Natural killer cell (primary cell): ENCODE measurements around the gene VPS35L. TPM values are rescaled to one million over a fixed set of nuclear protein-coding genes. Genes with fewer than 3 reads are reported as not detected.
"Not testable (repeated sequence)": the region's sequence is repeated elsewhere in the genome, so short reads cannot be mapped to it uniquely, and the experiment has no call there.

ENCODE experiments used
- ATAC-seq, 3 donors: fragments of 150-1000 bp in 2 of 3; fragments of 200-7000 bp in 1 of 3; cut with Tn5 transposase; 1 replicate in 1 of 3; 2 replicates in 2 of 3; pipeline ENCODE4 v1.10.0; 2021; ENCODE audit warnings: mild to moderate bottlenecking in 2 of 3, moderate library complexity in 2 of 3
- DNase-seq, 2 donors: peaks; one replicate each; pipeline versions ENCODE4 v3.0.0 to v3.0.0-alpha.2; 2013 to 2021; ENCODE audit warnings: mixed read lengths in 1 of 2
- H3K27ac ChIP-seq: one replicate; pipeline ENCODE4 v1.5.1; 2013; ENCODE audit warnings: mild to moderate bottlenecking, low read length
- H3K27me3 ChIP-seq: one replicate; pipeline ENCODE4 v1.6.1; 2013; ENCODE audit warnings: low read length; ENCODE audit not compliant: control insufficient read depth, insufficient read depth
- H3K36me3 ChIP-seq: one replicate; pipeline ENCODE4 v1.6.1; 2013; ENCODE audit warnings: low read length; ENCODE audit not compliant: control insufficient read depth, insufficient read depth
- H3K4me1 ChIP-seq: one replicate; pipeline ENCODE4 v1.6.1; 2013; ENCODE audit warnings: low read length; ENCODE audit not compliant: control insufficient read depth, insufficient read depth
- H3K4me3 ChIP-seq: one replicate; pipeline ENCODE4 v1.5.1; 2013; ENCODE audit warnings: low read length
- H3K9me3 ChIP-seq: one replicate; pipeline ENCODE4 v1.6.1; 2013; ENCODE audit warnings: low read length; ENCODE audit not compliant: control insufficient read depth, insufficient read depth
- H3K27ac Mint-ChIP-seq, 2 donors: one replicate each; pipeline ENCODE4 v1.8.0; 2022; ENCODE audit warnings: mild to moderate bottlenecking in 2 of 2, mixed read lengths in 2 of 2, moderate library complexity in 1 of 2
- H3K27me3 Mint-ChIP-seq, 2 donors: one replicate each; pipeline ENCODE4 v1.8.0; 2022; ENCODE audit warnings: low read depth in 2 of 2, mixed read lengths in 2 of 2
- H3K36me3 Mint-ChIP-seq: one replicate; pipeline ENCODE4 v1.8.0; 2022; ENCODE audit warnings: mixed read lengths
- H3K4me1 Mint-ChIP-seq, 2 donors: one replicate each; pipeline ENCODE4 v1.8.0; 2022; ENCODE audit warnings: mixed read lengths in 2 of 2
- H3K4me3 Mint-ChIP-seq: one replicate; pipeline ENCODE4 v1.8.0; 2022; ENCODE audit warnings: mild to moderate bottlenecking, moderate library complexity, mixed read lengths
- H3K9me3 Mint-ChIP-seq, 2 donors: one replicate each; pipeline ENCODE4 v1.8.0; 2022; ENCODE audit warnings: mixed read lengths in 2 of 2
- CTCF ChIP-seq: fragments of 200-600 bp; IDR thresholded peaks from one replicate; pipeline ENCODE4 v1.8.0; 2022; ENCODE audit warnings: antibody characterized with exemption
- WGBS: methylation state at CpG from one replicate; pipeline ENCODE4 v1.1.7; 2013; ENCODE audit warnings: missing lambda C conversion rate; ENCODE audit not compliant: insufficient coverage; 5-methylcytosine and 5-hydroxymethylcytosine counted together
- intact Hi-C: fragments of 100-400 bp; cut with micrococcal nuclease; formaldehyde crosslinking; loops from one replicate; pipeline ENCODE4 v1.14.2; 2022
- total RNA-seq, 4 donors: library from RNA; stranded (reverse); fragments of 120-200 nt in 1 of 4; gene quantifications; one replicate each; pipeline versions ENCODE4 v1.2.3 to v1.2.4, GENCODE V29; 2013 to 2022

Gene VPS35L
- total RNA-seq, 3 donors from 2014 or later (not counting 1 experiment from before 2014, with no cell fraction given) = 37.4 to 53.5 (median 44.4) TPM

- Mint-ChIP-seq H3K4me1 (no peaks in the 10 kb centered on the region), H3K9me3 (no peaks in the 10 kb centered on the region), H3K27ac (no peak overlapping the region)
These were observed 123.3 kb downstream of the VPS35L start for GRCh38 chr16:19678804-19679203.

DNA sequence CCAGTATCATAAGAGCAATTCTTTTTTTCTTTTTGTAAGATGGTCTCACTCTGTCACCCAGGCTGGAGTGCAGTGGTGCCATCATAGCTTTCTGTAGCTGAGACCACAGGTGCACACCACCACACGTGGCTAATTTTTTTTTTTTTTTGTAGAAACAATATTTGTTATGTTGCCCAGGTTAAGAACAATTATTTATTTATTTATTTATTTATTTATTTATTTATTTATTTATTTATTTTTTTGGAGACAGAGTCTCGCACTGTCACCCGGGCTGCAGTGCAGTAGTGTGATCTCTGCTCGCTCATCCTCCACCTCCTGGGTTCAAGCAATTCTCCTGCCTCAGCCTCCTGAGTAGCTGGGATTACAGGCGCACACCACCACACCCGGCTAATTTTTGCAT lies 123.8 kb downstream of the VPS35L start:
- H3K36me3 ChIP-seq = peaks cover 17% of the 10 kb centered on the region
- H3K36me3 Mint-ChIP-seq, H3K4me1 Mint-ChIP-seq, H3K4me1 ChIP-seq, H3K9me3 Mint-ChIP-seq, H3K27me3 Mint-ChIP-seq, intact Hi-C loops, H3K27me3 ChIP-seq, H3K27ac Mint-ChIP-seq, ATAC-seq, H3K27ac ChIP-seq, H3K4me3 ChIP-seq, H3K4me3 Mint-ChIP-seq, DNase-seq, H3K9me3 ChIP-seq: not testable (repeated sequence)
- WGBS = 96% methylated on average over 6 of the region's 6 CpGs

More at GRCh38 chr16:19678804-19679203, 123.3 kb downstream of the VPS35L start:
- intact Hi-C loops = no loop called here
- H3K4me1 ChIP-seq = no peaks in the 10 kb centered on the region
- no peak overlapping the region for H3K27ac ChIP-seq
- DNase-seq = no peak
- no peak for ATAC-seq
- H3K4me3 ChIP-seq = no peak overlapping the region
- TF ChIP-seq CTCF = no peak
- H3K27me3 Mint-ChIP-seq = no peaks in the 10 kb centered on the region
- no peaks in the 10 kb centered on the region for H3K9me3 ChIP-seq
- H3K27me3 ChIP-seq = no peaks in the 10 kb centered on the region
- H3K36me3 Mint-ChIP-seq = peaks cover 6% of the 10 kb centered on the region
- WGBS = 97% methylated on average over 4 of the region's 7 CpGs
- H3K36me3 ChIP-seq = peaks cover 14% of the 10 kb centered on the region
- no peak overlapping the region for H3K4me3 Mint-ChIP-seq

DNA sequence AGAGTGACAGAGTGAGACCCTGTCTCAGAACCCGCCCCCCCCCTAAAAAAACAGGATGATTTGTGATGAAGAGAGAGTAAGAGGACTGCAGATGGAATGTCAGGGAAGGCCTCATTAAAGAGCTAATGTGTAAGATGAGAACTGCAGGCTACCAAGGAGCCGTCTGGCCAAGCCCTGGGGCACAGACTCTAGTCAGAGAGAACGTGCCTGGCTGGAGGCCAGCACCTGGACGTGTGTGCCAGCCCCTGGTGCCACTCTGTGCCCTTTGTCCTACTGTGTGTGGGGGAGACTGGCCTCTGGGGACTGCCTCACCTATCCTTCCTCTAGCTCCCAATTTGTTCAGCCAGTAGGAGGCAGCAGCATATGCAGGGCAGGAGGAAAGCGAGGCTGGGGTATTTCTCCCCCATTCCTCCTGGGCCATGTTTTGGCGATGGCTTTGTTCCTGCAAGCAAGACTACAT lies 125.4 kb downstream of the VPS35L start:
- Histone ChIP-seq H3K4me1 (no peaks in the 10 kb centered on the region), H3K27ac (no peak overlapping the region), H3K36me3 (peaks cover 23% of the 10 kb centered on the region), H3K4me3 (no peak overlapping the region), H3K27me3 (no peaks in the 10 kb centered on the region), H3K9me3 (no peaks in the 10 kb centered on the region)
- WGBS = 98% methylated on average over 4 of the region's 6 CpGs
- Mint-ChIP-seq H3K27ac (no peak overlapping the region), H3K9me3 (no peaks in the 10 kb centered on the region), H3K4me3 (no peak overlapping the region), H3K27me3 (no peaks in the 10 kb centered on the region), H3K36me3 (peaks cover 9% of the 10 kb centered on the region), H3K4me1 (peaks cover 0 to under 1% of the 10 kb centered on the region in 2 donors)
- DNase-seq (no peak), ATAC-seq (no peak)
- TF ChIP-seq CTCF = no peak
- intact Hi-C loops = no loop called here

- Histone ChIP-seq H3K4me3 (no peak overlapping the region), H3K4me1 (no peaks in the 10 kb centered on the region), H3K27ac (no peak overlapping the region), H3K9me3 (no peaks in the 10 kb centered on the region), H3K36me3 (peaks cover 21% of the 10 kb centered on the region), H3K27me3 (no peaks in the 10 kb centered on the region)
- intact Hi-C loops = no loop called here
- no peak overlapping the region for H3K27ac Mint-ChIP-seq
- 75% methylated on average over 12 of the region's 12 CpGs for WGBS
- H3K36me3 Mint-ChIP-seq = peaks cover 16% of the 10 kb centered on the region
- peaks cover 0 to 4% of the 10 kb centered on the region in 2 donors for H3K4me1 Mint-ChIP-seq
- no peak for ATAC-seq
- no peak for TF ChIP-seq CTCF
- no peak for DNase-seq
- H3K9me3 Mint-ChIP-seq = no peaks in the 10 kb centered on the region
- no peak overlapping the region for H3K4me3 Mint-ChIP-seq
- no peaks in the 10 kb centered on the region for H3K27me3 Mint-ChIP-seq
These were observed 126.1 kb downstream of the VPS35L start for GRCh38 chr16:19681637-19682036.
